HG03378 (cell line): ENCODE measurements around the gene TOX4.
"Not testable (repeated sequence)": the region's sequence is repeated elsewhere in the genome, so short reads cannot be mapped to it uniquely, and the experiment has no call there.

Source experiments
- ATAC-seq: cut with Tn5 transposase; IDR thresholded peaks from one replicate; pipeline ENCODE4 v1.9.1; 2021; ENCODE audit warnings: mild to moderate bottlenecking, moderate library complexity; ENCODE audit not compliant: unreplicated experiment

Gene TOX4

DNA sequence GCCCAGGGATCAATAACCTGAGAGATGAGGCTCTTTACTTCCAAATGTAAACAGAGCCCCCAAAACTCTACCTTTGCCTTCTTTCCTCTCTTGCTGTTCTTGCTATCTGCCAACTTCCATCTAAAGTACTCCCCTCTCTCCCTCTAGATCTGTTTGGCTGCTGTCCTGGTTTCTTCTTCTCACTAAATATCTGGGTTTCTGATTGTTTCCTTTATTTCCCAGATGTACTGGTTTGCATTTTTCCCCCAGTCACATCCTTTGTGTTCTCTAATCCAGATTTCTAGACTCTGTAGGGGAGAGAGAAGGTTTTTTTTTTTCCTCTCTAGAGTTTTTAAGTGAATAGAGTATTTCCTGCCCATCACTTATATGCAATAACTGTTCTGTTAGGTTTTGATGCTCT lies 56.3 kb downstream of the TOX4 start:
- no peak for ATAC-seq

GRCh38 chr14:21534576-21534975 lies 57.6 kb downstream of the TOX4 start:
- no peak for ATAC-seq

GRCh38 chr14:21535545-21536417 lies 58.8 kb downstream of the TOX4 start:
- ATAC-seq = no peak

DNA sequence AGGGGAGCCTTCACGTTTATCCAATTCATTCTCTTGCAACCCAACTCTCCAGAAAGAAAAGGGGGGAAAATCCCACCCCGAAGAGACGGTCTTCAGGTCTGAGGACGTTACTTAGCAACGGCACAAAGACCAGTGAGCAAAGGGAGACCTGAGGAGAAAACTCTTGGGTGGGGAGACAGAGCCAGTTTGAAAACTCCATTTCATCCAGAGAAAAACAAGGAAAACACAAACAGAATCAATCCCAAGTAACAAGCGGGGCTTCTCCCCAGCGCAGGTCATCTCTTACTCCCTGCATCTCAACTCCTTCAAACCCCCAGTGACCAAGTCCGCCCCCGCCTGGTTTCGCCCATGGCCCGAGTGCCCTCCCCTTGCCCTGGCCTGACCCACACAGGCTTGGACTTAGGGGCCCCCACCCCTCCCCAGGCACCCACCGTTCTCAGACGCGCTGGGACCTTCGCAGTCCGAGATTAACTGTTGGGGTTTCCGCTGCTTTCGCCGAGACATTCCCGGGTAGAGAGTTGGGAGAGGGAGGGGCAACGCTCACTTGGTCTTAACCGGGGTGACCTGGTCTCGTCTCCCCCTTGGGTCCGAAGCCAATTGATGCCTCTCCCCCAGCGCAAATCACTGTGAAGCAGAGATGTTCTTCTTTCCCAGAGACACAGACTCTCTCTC lies 59.6 kb downstream of the TOX4 start:
- no peak for ATAC-seq

DNA sequence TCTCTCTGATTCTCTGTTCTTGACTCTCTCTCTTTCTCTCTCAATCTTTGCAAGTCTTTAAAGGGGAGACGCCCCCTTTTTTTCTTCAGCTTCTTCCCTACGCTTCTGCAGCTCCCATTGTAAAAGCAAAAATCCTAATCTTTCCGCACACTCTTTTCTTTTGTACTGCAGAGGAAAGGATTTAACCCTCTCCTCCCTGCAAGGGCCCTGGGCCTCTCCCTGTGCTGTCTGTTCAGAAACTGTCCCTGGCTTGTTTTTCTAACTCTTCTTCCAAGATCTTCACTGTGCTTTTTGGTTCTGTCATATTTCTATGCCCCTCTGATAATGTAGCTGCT lies 60.1 kb downstream of the TOX4 start:
- ATAC-seq = no peak

DNA sequence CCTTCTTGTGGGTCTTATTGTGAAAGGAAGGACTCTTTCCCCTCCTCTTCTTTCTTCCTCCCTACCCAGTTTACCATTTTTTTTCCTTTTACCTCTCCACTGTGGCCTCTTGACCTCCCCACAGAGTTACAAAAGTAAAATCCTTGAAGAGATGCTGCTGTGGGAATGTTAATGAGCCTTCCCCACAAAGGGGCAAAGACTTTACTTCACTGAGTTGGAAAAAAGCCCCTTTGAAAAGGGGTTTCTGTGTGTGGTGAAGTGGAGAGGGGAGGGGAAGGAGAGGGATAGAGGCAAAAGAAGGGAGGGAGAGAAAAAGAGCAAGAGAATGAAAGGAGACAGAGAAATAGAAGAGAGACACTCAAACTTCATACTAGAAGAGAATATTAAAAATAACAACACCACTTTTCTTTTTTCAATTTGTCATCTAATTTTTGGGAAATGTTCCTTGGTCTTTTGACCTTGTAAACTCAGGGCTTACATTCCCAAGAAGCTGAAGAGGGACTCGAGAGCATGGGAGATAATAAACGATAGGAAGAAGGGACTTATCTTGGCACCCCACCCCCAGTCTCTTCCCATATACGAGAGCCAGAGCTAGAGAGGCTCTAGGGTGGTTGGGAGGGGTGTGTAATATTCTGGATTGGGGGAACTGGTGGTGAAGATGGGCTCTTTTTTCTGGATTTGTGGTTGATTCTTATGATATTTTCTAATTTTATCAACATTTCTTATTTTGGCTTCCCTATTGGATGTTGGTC lies 62.4 kb downstream of the TOX4 start:
- ATAC-seq = no peak

DNA sequence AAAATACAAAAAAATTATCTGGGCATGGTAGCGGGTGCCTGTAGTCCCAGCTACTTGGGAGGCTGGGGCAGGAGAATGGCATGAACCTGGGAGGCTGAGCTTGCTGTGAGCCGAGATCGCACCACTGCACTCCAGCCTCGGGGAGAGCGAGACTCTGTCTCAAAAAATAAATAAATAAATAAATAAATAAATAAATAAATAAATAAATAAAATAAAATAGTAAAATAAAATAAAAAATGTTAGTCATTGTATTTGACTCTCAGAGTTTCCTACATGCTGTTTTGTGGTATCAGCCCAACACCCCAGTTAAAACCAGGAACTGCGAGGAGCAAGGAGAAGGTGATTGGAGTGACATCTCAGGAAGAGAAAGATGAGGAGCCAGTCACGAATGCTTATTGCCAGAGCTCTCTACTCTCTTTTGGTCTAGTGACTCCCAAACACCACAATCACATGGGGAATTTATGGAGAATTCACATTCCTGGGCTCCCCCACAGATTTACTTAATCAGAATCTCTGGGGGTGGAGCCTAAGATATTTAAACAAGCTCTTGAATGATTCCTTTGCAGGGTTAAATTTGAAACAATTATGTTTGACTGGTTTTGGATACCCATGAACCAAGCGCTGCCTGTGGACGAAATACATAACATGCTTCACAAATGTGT lies 64.5 kb downstream of the TOX4 start:
- ATAC-seq = no peak

- ATAC-seq = no peak
Observed at GRCh38 chr14:21543521-21543960, 66.5 kb downstream of the TOX4 start.

DNA sequence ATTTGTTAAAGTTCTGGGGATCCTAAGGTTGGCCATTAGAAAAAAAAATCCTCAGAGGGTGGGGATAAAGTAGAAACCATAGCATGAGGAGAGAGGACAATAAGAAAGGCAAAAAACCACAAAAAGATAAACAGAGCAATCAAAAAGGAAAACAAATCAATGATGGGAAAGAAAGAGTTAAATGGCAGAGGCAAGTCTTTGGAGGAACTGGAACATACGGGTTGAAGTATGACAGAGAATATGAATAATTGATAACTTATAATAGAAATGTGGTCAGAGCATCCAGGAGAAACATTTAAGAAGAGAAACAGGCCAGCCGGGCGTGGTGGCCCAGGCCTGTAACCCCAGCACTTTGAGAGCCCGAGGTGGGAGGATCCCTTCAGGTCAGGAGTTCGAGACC lies 67.0 kb downstream of the TOX4 start:
- ATAC-seq = no peak

GRCh38 chr14:21544588-21544987 lies 67.6 kb downstream of the TOX4 start:
- not testable (repeated sequence) for ATAC-seq
